HCEC 1CT (cell line): ENCODE data around the gene GPR31.
"Not testable (repeated sequence)": the region's sequence is repeated elsewhere in the genome, so short reads cannot be mapped to it uniquely, and the experiment has no call there.

ENCODE experiments used
- DNase-seq: peaks from one replicate; pipeline ENCODE4 v3.0.0-alpha.2; 2017

GPR31 gene, protein sequence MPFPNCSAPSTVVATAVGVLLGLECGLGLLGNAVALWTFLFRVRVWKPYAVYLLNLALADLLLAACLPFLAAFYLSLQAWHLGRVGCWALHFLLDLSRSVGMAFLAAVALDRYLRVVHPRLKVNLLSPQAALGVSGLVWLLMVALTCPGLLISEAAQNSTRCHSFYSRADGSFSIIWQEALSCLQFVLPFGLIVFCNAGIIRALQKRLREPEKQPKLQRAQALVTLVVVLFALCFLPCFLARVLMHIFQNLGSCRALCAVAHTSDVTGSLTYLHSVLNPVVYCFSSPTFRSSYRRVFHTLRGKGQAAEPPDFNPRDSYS

DNA sequence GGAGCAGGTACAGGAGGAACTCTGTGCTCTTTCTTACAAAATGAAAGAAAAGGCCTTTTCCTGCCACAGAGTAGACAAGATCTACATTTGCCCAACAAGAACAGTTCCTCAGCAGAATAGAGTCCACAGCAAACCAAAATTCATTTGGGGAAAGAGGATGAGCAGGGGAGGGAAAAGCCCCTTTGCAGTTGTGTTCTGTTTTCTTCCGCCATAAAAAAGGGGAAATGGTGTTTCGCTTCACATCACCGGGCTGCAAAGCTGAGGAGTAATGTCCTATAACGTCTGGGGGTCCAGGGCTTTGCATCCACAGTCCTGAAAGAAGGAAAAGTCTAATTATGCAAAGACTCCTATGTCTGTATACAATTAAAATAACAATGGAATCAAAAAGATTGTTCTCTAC lies at the start of gene GPR31:
TSS of gene GPR31 (minus strand) at position 118 of the 400 bp plus-strand sequence. CDS start 149 bp downstream, outside the sequence.
- no peak for DNase-seq

DNA sequence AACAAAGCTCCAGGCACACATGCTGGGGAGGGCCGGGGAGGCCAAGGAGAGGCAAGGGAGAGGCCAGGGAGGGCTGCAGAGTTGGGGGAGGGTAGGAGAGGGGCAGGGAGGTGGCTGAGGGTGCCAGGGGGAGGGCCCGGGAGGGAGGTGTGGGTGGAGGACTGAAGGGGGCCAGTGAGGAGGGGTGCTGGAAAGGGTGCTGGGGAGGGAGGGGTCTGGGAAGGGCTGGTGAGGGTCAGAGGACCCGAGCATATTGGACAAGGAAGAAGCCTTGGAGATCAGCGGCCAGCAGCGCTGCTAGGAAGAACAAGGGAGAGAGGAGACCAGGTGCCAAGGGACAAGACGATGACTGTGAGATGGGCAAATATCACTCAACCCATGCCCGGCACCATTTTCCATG lies 49.7 kb upstream of the GPR31 start:
- DNase-seq: no peak

DNA sequence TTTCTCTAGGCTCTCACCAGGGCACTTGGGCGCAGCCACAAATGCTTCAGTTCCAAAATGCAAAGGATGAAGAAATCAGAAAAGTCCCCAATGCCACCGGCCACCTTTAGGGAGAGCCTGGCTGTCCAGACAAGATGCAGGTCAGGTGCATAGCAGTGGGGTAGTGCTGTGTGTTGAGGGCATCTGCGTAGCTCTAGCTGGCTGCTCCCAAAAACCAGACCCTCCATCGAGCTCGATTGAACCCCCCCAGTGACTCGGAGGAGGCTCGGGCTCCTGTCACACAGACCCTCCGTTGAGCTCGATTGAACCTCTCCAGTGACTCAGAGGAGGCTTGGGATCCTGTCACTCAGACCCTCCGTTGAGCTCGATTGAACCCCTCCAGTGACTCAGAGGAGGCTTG lies 47.5 kb upstream of the GPR31 start:
- DNase-seq: not testable (repeated sequence)

DNA sequence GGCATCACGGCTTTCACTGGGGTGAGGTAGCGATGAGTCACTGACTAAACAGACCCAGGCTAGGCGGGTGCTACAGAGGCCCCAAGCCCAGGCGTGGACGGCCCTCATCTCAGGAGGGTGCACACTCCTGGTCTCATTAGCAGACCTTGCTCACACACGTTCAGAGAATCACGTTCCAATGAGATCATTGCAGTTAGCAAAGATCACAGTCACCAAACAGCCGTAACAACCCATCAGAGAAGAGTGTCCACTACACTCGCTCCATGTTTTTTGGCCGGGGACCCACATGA lies 46.2 kb upstream of the GPR31 start:
- DNase-seq: not testable (repeated sequence)

DNA sequence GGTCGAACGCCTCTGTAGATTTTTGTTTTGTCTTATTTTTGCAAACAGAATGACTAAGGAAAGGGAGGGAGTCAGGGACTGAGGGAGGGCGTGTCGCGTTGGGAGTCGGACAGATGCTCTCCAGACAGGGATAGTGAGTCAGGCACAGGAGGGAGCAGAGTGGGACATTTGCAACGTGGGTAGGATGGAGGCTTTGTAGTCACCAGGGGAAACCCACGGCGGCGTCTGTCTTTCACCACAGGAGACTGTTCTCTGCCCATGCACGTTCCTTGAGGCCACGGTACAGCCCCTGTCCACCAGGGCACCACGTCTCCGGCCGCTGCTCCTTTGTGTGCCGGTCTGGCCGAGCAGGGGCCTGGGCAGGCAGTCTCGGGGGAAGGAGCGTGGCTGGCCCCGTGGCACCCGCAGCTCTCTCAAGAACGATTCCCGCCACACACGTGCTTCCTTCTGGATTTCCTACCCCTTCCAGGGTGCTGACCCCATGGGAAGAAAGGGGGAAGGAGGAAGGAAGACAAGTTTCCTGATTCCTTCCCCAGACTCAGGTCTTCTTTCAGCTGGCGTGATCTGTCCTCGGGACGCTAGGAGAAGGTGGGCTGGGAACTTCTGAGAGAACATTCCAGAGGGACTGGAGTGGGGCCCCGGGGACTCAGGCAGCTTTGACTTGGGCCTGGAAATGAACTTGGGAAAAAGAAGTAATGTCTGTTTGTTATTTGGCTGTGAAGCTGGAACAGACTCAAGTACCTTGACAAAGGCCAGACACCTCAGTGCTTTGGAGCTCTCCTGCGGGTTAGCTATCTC lies 45.7 kb upstream of the GPR31 start:
- not testable (repeated sequence) for DNase-seq

DNA sequence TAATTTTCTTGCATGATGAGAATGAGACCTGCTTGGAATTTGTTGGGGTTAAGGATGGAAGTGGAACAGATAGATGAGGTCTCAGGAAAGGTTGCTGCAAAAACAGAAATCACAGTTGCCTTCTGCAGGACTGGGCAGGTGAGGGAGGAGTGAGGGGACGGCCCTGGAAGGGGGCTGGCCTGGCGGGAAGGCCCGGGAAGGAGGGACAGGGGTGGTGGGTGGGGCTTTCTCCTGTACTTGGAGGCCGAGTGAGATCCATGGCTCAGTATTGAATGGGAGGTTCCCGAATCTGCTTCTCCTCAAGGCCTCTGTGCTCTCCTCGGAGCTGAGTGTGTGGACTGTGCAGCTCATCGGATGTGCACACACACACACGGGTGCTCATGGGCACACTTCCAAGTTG lies 44.8 kb upstream of the GPR31 start:
- not testable (repeated sequence) for DNase-seq

DNA sequence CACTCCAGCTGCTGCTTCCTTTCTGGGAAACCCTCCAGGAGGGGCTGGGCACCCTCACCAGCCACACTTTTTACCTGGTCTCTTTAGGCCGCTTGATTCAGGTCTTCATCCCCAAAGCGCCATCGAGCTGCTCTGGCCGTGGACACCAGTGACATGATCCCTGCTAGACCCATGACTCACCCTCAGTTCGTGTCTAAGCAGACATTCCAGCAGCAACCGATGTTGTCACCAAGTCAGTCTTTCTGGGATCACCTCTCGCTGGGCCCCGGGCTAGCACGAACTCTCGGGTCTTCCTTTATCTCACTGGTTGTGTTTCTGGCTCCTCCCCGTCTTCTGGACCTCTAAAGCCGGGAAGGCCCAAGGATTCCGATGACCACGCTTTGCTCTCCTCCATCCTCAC lies 43.0 kb upstream of the GPR31 start:
- DNase-seq: no peak

DNA sequence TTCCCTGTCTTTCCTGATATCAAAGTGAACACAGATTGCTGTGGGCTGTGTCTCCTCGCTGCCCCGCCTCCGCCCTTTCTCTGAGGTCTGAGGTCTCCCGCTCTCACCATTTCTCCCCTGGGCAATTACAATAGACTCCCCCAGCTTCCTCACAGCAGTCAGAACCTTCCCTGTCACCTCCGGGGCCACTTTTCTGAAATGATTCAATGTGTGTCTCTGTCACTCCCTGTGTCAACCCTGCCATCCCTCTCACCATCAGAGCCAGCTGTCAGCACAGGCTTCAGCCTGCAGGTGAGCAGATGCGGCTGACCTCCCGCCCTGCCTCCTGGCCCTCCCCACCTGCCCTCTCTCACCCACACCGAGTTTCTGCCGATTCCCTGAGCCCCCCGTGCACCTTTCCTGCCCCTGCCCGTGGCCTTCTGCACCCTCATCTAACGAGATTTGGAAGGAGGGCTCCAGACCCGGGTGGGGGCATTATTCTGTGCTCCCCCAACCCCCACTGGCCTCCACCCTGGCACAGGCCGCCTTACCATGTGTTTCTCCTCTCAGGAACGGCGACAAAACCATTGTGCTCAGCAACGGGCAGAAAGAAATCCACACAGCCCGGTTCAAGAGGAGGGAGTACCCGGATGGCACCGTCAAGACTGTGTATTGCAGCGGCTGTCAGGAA lies 38.3 kb upstream of the GPR31 start:
- not testable (repeated sequence) for DNase-seq

DNA sequence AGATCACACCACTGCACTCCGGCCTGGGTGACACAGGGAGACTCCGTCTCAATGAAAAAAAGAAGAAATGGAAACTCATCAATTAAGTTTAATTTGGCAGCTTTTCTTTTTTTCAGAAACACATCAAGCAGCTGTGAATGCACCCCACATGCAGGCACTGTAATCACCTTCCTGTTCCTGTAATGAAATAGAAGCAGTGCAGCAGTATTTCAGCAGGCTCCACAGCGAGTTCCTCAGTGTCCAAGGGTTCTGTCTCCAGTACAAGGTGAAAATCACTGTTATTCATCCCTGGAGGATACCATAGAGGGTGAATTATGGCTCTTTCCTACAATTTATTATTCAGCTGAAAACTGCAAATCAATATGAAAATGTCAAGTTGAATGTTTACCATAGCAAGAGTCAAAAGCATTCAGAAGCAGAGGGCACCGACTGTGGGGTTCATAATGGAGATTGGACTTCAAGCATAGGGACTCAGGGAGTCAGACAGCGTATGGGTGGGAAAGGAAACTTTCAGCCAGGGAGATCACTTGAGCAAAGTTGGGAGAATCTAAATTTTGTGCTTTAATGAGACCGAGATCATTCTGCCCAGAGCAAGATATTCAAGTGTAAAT lies 35.8 kb upstream of the GPR31 start:
- not testable (repeated sequence) for DNase-seq

DNA sequence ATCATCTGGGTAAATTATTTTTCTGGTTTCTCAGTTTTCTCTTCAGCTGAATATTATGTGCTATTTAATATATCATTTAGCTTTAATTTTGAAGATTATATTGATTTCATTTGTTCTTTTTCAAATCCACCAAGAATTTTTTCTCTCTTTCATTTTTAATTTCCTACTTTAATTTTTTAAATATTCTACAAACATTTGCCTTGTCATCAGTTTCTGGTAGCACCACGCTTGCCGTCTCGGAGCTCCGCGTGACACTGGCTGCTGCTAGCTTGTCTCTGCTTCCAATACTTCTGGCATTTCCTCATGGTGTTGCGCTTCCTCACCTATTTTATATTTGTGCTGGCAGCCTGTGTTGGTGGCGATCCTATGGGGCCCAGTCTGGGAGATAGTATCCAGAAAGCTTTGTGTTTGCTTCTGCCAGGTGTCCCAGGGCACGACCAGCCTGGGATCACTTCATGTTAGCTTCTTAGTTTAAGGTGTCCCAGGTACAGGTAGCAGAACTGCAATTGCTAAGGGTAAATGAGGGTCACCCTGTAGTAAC lies 33.3 kb upstream of the GPR31 start:
- not testable (repeated sequence) for DNase-seq

DNA sequence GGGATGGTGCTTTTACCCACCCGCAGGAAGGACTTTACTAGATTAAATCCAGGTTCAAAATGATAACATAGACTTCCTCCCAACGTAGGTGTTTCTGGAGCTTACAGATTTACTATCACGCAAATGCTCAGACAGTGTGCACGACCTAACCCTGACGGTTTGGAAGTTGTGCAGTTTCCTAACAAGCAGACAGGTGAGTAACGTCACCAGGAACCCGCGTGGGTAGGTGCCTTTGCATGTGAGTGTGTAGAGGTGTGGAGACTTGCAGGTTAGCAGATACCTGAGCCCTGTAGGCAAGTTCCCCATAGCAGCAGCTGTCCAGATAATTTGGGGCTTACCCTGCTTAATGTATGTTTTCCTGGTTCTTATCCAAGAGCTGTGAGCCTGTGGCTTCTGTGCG lies 29.5 kb upstream of the GPR31 start:
- not testable (repeated sequence) for DNase-seq

DNA sequence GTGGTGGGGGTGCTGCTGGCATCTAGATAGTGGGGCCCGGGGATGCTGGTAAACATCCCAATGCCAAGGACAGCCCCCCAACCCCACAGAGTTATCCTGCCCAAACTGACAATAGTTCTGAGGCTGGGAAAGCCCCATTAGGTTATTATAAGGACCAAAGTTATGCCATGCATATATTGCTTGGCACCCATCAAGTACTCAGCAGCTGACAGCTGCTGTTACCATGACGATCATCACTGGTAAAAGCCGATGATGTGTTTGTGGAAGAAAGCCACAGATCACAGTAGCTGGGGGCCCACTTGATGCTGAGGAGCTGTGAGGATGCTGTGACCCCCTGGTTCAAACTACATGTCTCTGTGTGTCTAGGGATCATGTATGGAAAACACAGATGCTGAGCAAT lies 27.3 kb upstream of the GPR31 start:
- not testable (repeated sequence) for DNase-seq

DNA sequence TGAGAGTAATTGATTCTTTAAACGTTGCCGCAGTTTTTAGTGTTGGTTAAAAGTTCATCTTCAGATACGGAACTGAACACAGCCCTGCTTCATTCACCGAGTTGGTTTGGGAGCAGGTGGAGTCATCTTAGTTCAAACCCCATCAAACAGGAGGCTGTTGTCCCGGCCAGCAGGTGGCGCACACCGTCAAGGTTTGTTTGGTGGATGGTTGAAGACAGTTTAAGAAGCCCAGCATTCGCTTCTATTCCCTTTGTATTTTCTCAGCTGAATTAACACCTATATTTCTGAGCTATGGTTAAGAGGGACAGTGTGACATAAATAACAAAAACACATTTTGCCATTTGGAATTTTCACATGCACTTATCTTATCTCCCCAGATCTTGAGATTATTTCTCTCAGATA lies 25.1 kb upstream of the GPR31 start:
- DNase-seq: not testable (repeated sequence)

DNA sequence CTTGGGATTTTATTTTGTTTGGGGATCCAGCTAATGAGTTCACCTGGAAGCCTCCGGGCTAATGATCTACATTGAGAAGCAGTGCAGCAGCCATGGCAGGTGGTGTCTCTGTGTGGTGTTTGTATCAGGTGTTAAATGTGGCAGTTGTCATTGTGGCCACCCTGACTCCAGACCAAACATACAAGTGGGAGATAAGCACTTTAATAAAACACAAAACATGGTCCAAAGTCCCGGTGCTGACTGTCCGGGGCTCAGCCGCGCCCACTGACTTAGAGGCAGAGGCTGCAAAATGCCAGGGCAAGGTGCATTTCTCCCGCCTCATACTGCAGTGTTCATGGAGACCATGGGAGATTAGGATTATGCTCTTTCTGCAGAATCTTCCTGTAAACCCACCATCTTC lies 23.6 kb upstream of the GPR31 start:
- not testable (repeated sequence) for DNase-seq

DNA sequence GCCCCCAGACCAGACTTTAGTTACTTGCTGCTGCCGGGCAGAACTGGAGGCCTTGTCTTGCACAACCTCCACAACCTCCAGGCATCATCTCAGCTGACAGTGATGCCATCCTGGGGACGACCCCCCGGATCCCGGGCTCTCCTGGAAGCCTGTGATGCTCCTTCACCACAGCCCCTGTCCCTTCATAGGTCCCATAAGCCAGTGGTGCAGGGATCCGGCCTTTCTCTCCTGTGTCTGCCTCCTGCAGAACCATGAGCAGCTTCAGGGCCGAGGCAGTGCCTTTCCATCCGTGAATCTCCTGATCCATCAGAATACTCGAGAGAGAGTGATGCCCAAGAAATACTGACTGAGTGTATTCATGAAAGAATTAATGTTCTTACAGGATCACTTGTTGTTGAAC lies 22.3 kb upstream of the GPR31 start:
- DNase-seq: not testable (repeated sequence)

DNA sequence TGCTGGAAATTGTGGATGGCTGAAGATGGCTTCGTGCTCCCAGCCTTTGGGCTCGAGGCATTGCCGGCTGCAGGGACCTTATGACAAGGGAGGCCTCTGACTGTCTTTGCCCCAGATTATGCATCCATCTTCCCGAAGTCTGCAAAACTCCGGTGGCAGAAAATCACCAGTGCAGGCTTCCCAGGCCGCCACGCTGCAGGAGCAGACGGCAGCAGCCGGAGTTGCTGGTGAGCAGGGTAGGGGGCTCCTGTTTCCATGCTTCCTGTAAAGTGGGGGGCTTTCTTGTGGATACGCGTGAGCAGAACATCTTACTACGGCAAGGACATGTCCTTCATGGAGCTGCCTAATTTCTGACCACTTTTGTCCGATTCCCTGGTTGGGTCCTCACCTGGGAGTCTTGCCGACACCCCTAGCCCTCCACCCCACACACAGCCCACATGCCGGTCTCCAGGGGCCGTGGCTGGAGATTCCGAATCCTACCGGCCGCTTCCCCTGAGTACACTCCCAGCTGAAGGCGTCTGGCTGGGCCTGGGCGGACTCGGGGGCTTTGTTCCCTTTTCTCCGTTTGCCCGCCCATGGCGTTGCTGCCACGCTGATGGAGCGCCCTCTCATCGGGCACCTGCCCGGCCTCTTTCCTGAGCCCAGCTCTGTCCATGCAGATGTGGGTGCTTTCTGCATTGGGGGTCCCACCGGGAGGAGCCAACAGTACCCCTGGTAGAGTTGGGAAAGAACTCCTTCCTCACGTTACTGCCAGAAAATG lies 21.3 kb upstream of the GPR31 start:
- not testable (repeated sequence) for DNase-seq

DNA sequence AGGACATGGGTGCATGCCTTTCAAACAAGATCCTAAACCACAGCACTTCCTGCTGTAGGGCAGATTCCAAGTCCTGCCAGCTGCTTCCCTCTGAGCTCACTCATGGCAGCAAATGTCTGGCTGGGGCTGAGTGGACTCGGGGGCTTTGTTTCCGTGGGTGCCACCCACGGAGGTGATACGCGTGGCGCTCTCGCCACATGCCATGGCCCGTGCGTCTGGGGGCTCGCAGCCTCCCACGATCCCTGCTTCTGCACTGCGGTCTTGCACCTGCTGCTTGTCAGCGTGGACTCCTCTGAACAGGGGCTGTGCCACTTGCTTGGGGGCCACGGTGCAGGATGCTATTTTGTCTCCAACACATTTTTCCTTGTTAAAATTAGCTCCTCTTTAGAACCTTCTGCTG lies 19.5 kb upstream of the GPR31 start:
- DNase-seq: not testable (repeated sequence)

DNA sequence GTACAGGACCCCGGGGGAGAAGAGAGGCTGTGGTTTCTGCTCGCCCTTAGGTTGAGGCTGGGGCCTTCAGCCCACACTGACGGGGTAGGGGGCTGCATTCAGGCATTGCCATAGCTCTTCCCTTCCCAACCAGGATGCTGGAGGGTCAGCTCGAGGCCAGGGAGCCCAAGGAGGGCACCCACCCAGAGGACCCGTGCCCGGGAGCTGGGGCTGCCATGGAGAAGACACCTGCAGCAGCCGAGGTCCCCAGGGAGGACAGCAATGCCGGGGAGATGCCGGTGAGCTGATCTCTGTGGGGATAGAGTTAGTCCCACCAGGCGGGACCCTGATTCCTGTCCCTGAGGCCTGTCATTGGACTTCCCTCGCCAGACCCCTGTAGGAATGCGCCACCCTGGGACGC lies 14.2 kb upstream of the GPR31 start:
- not testable (repeated sequence) for DNase-seq

DNA sequence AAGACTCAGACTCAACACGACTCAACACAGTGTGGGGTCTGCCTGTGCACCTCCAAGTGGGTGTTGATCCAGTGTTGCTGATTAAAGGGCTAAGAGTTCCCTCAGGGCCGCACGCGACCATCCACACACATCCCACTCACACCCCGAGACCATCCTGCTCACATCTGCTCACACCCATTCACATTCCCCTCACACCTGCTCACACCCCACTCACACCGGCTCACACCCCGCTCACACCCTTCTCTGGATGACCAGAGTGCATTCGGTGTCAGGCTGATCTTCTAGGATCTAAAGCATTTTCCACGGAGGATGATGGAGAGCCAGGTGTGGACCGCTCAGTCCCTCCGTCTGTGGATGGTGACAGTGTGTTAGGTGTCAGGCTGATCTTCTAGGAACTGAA lies 13.5 kb upstream of the GPR31 start:
- not testable (repeated sequence) for DNase-seq

DNA sequence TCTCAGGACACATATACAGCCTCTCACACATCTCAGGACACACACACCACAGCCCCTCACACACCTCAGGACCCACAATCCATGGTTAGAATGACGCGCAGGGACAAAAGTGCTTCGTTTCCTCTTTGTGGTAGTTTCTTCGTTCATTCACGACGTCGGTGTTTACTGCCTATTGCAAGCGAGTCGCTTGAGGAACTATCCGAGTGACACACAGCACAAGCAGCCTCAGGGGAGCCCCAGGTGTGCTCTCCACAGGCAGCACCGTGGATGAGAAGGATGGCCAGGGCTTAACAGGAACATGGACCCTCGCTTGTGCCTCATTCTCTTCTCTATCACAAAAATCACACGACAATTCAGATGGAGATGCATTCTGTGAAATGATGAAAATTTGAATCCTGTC lies 12.1 kb upstream of the GPR31 start:
- DNase-seq: not testable (repeated sequence)

DNA sequence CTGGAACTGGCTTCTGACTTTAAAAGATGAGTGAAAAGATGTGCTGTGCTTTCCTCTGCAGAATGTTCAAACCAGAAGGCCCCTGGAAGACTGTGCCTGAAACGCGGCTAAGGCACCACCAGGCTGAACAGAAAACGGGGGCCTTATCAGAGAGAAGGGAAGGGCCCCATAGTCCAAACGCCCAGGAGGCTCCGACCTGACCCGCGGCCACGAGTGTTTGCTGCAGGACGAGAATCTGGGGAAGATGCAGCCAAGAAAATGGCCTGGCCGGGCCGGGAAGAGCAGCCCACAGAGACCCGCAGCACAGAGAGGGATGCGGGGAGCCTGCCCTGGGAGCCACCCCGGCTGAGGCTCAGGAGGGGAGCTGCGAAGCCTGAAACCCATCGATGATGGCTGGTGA lies 10.5 kb upstream of the GPR31 start:
- not testable (repeated sequence) for DNase-seq

DNA sequence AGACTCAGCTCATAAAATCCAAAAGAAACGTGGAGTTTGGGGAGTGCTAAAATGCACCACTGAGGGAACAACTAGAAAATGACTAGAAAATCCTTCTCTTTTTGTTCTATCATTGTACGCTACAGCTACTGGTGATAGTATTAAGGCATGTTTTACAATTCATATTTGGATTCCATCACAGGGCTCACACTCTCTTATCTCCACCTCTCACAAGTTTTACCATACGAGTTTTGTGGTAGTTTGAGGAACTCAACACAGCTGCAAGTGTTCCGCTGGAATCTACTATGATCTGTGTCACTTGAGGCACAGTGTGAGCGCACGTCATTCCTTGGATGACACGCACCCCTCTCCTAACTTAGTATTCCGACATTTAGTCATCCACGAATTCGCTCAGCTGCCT lies 9.9 kb upstream of the GPR31 start:
- DNase-seq: not testable (repeated sequence)
